Gastrocnemius medialis (tissue), 4 donors: Measurements from ENCODE around the gene PCNX2. TPM values are rescaled to one million over a fixed set of nuclear protein-coding genes. Genes with fewer than 3 reads are reported as not detected.

ENCODE experiments used
- ATAC-seq, 2 donors: fragments of 150-250 bp; one replicate each; pipeline ENCODE4 v1.9.1; 2016
- DNase-seq, 2 donors: peaks; one replicate each; pipeline ENCODE4 v3.0.0-alpha.2; 2019
- H3K27ac ChIP-seq, 4 donors: fragments of 200-600 bp; sonication (generic); 1 replicate in 1 of 4; 2 replicates in 3 of 4; pipeline ENCODE4 v1.5.1; 2016 to 2018; ENCODE audit warnings: mild to moderate bottlenecking in 2 of 4, moderate library complexity in 1 of 4
- H3K27me3 ChIP-seq, 3 donors: fragments of 200-600 bp; sonication (generic) in 2 of 3; 1 replicate in 1 of 3; 2 replicates in 2 of 3; pipeline versions ENCODE4 v1.5.1 to v1.6.0; 2016 to 2019; ENCODE audit warnings: mild to moderate bottlenecking in 1 of 3, moderate library complexity in 1 of 3
- H3K36me3 ChIP-seq, 2 donors: fragments of 200-600 bp; sonication (generic) in 1 of 2; one replicate each; pipeline ENCODE4 v1.5.1; 2017 to 2018
- H3K4me1 ChIP-seq, 2 donors: fragments of 200-600 bp; sonication (generic) in 1 of 2; one replicate each; pipeline ENCODE4 v1.5.1; 2016 to 2017; ENCODE audit warnings: mild to moderate bottlenecking in 2 of 2
- H3K4me3 ChIP-seq, 4 donors: fragments of 200-600 bp; sonication (generic) in 3 of 4; 1 replicate in 1 of 4; 2 replicates in 3 of 4; pipeline ENCODE4 v1.5.1; 2016 to 2019; ENCODE audit warnings: mild to moderate bottlenecking in 2 of 4
- H3K9me3 ChIP-seq, 3 donors: fragments of 200-600 bp; sonication (generic) in 2 of 3; 1 replicate in 1 of 3; 2 replicates in 2 of 3; pipeline ENCODE4 v1.5.1; 2016 to 2019
- POLR2A ChIP-seq, 2 donors: fragments of 450-650 bp; IDR thresholded peaks; one replicate each; pipeline ENCODE4 v1.6.1; 2017; ENCODE audit warnings: antibody characterized with exemption in 2 of 2, mild to moderate bottlenecking in 2 of 2, moderate library complexity in 2 of 2
- in situ Hi-C, 4 donors: fragments of 200-750 bp; cut with MboI; loops; one replicate each; pipeline versions ENCODE4 v1.15.0 to v1.8.0; 2017; ENCODE audit warnings: low sequenced_read_pairs in 4 of 4
- intact Hi-C: fragments of 100-400 bp; cut with DNase I; formaldehyde crosslinking; loops from one replicate; pipeline ENCODE4 v1.15.1; 2023; ENCODE audit warnings: low total_unique reads
- total RNA-seq, 4 donors: library from RNA; depleted of rRNA; stranded (reverse); fragments of >200 nt; gene quantifications; one replicate each; pipeline versions ENCODE4 v1.1.0 to v1.2.3, GENCODE V29; 2016
- TF ChIP-seq, protein P1 (sequence below), 5 experiments: fragments of 450-650 bp in 3 of 5; fragments of 200-600 bp in 2 of 5; sonication (generic) in 2 of 5; IDR thresholded peaks in 4 of 5; conservative IDR thresholded peaks in 1 of 5; 1 replicate in 4 of 5; 2 replicates in 1 of 5; pipeline ENCODE4 v1.5.1; 2016 to 2019; ENCODE audit warnings: antibody characterized with exemption in 5 of 5, mild to moderate bottlenecking in 3 of 5, moderate library complexity in 3 of 5

Gene PCNX2
- total RNA-seq, 4 donors from 2014 or later, result 0.34 to 5.6 (median 1.9) TPM

DNA sequence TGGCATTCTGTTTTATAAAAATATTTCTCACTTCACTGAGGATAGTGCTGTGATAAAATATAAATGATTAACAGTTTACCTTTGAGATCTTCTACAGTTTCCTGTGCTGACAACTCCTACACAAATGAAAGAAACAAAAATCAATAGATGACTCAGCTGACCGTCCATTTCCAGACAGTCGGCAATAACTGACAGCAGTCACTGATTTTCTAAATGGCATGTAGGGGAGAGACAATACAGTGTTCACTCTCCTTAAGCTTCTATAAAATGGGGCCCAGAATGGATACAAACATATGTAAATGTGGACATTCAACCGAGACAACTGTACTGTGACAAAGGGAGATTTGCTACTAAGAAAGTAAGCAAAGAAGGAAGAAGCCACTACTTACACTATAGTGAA is 34.3 kb downstream of the PCNX2 start:
- no peaks in the 10 kb centered on the region for H3K27me3 ChIP-seq
- H3K4me3 ChIP-seq, result no peak overlapping the region
- DNase-seq, result no peak
- ATAC-seq, result no peak
- intact Hi-C loops, result no loop called here
- H3K4me1 ChIP-seq, result no peaks in the 10 kb centered on the region
- in situ Hi-C loops, result no loop called here
- TF ChIP-seq POLR2A (IDR thresholded peaks at IDR 0.05), result no peak
- TF ChIP-seq, protein P1, sequence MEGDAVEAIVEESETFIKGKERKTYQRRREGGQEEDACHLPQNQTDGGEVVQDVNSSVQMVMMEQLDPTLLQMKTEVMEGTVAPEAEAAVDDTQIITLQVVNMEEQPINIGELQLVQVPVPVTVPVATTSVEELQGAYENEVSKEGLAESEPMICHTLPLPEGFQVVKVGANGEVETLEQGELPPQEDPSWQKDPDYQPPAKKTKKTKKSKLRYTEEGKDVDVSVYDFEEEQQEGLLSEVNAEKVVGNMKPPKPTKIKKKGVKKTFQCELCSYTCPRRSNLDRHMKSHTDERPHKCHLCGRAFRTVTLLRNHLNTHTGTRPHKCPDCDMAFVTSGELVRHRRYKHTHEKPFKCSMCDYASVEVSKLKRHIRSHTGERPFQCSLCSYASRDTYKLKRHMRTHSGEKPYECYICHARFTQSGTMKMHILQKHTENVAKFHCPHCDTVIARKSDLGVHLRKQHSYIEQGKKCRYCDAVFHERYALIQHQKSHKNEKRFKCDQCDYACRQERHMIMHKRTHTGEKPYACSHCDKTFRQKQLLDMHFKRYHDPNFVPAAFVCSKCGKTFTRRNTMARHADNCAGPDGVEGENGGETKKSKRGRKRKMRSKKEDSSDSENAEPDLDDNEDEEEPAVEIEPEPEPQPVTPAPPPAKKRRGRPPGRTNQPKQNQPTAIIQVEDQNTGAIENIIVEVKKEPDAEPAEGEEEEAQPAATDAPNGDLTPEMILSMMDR (IDR thresholded peaks at IDR 0.05 in 4 of 5, conservative IDR thresholded peaks at IDR 0.05 in 1 of 5), result no peak
- H3K9me3 ChIP-seq, result no peaks in the 10 kb centered on the region
- no peaks in the 10 kb centered on the region for H3K36me3 ChIP-seq
- no peak overlapping the region for H3K27ac ChIP-seq

DNA sequence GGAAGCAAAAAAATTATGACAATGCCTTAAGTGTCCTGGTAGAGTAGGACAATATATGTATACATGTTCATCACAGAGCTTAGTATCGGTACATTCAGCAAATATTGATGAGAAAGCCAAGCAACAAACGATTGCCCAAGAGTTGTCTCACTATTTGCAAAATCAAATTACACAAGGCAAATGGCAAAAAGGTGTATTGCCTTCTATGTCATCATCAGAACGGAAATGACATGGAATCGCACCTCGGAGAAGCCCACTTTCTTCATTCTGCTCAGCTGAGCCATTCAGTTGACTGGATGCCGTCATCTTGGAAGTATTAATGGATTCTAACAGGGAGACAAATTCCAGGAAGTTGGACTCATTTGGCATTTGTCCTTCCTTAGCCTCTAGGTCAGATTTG is 37.7 kb downstream of the PCNX2 start:
- Histone ChIP-seq H3K4me3 (no peak overlapping the region), H3K4me1 (no peaks in the 10 kb centered on the region), H3K27me3 (no peaks in the 10 kb centered on the region), H3K9me3 (no peaks in the 10 kb centered on the region), H3K36me3 (no peaks in the 10 kb centered on the region), H3K27ac (no peak overlapping the region)
- TF ChIP-seq, protein P1 (IDR thresholded peaks at IDR 0.05 in 4 of 5, conservative IDR thresholded peaks at IDR 0.05 in 1 of 5), result no peak
- no peak for TF ChIP-seq POLR2A (IDR thresholded peaks at IDR 0.05)
- in situ Hi-C loops, result no loop called here
- intact Hi-C loops, result no loop called here
- DNase-seq (no peak), ATAC-seq (no peak)

DNA sequence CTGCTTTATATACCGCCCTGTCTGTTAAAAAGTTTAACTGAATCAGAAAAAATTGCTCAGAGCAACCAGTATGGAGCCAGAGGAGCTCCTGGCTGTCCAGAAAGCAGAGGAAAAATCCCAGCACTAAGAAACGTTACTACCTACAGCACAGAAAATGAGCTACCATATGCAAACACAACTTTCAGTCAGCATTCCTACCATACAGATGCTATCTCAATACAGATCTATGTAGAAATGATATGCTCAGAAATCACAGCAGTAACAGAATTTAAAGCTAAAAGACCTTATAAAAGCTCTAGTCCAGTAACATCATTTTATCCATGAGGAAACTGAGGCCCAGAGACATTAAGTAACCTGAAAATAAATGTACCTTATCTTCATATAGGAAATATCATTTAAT is 38.7 kb downstream of the PCNX2 start:
- Histone ChIP-seq H3K4me3 (no peak overlapping the region), H3K27ac (no peak overlapping the region), H3K9me3 (no peaks in the 10 kb centered on the region), H3K36me3 (no peaks in the 10 kb centered on the region), H3K27me3 (no peaks in the 10 kb centered on the region), H3K4me1 (no peaks in the 10 kb centered on the region)
- in situ Hi-C loops, result no loop called here
- intact Hi-C loops, result no loop called here
- ATAC-seq (no peak), DNase-seq (no peak)
- TF ChIP-seq, protein P1 (IDR thresholded peaks at IDR 0.05 in 4 of 5, conservative IDR thresholded peaks at IDR 0.05 in 1 of 5), result no peak
- no peak for TF ChIP-seq POLR2A (IDR thresholded peaks at IDR 0.05)

DNA sequence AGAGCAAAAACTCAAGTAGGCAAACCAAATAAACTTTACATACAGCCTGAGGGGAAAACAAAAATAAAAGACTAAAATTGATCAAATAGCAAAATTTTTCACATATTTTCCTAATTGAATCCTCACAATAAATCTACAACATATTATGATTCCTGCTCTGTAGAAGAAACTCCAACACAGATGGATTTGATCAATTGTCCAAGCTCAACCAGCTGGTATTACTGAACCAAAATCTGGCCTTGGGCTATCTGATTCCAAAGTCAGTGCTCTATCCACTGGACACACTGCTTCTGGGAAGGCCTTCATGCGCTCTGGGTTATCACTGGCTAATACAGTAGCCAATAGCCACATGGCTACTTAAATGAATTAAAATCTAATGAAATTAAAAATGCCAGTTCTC is 39.3 kb downstream of the PCNX2 start:
- H3K36me3 ChIP-seq, result no peaks in the 10 kb centered on the region
- H3K27me3 ChIP-seq, result no peaks in the 10 kb centered on the region
- H3K27ac ChIP-seq, result no peak overlapping the region
- TF ChIP-seq, protein P1 (IDR thresholded peaks at IDR 0.05 in 4 of 5, conservative IDR thresholded peaks at IDR 0.05 in 1 of 5), result no peak
- no peak for TF ChIP-seq POLR2A (IDR thresholded peaks at IDR 0.05)
- H3K4me1 ChIP-seq, result no peaks in the 10 kb centered on the region
- in situ Hi-C loops (no loop called here), intact Hi-C loops (no loop called here)
- H3K9me3 ChIP-seq, result no peaks in the 10 kb centered on the region
- H3K4me3 ChIP-seq, result no peak overlapping the region
- DNase-seq (no peak), ATAC-seq (no peak)

DNA sequence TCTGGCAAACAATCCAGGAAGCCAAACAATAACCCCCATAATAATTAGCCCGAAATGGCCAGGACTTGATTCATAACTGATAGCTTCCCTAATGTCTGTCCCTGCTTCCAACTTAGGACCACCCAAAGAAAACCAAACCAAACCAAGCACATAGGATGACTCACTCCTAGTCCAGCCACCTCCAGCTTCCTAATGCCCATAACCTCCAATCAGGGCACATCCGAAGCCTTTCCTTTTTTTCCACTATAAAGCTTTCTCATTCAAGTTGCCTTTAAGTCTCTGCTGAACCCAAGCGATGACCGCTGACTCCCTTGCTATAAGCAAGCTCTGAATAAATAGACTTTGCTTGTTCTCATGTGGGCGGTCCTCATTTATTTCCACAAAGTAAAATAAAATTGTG is 40.4 kb downstream of the PCNX2 start:
- TF ChIP-seq, protein P1 (IDR thresholded peaks at IDR 0.05 in 4 of 5, conservative IDR thresholded peaks at IDR 0.05 in 1 of 5), result no peak
- no peak for TF ChIP-seq POLR2A (IDR thresholded peaks at IDR 0.05)
- Histone ChIP-seq H3K27me3 (no peaks in the 10 kb centered on the region), H3K27ac (no peak overlapping the region), H3K4me1 (no peaks in the 10 kb centered on the region), H3K4me3 (no peak overlapping the region), H3K36me3 (no peaks in the 10 kb centered on the region), H3K9me3 (no peaks in the 10 kb centered on the region)
- ATAC-seq (no peak), DNase-seq (no peak)
- intact Hi-C loops (no loop called here), in situ Hi-C loops (no loop called here)
